Measurements from ENCODE around the gene XCR1.

- TF ChIP-seq USF1 (CRISPR knock-in tag; IDR thresholded peaks at IDR 0.05) (no peak), ZBTB1 (CRISPR knock-in tag; IDR thresholded peaks at IDR 0.05; ENCODE audit: borderline replicate concordance, low read depth) (no peak), ETV6 (IDR thresholded peaks at IDR 0.05; ENCODE audit: borderline replicate concordance in 1 of 2, low read depth in 2 of 2, low read length in 1 of 2) (no peak), ETV6 (CRISPR knock-in tag; IDR thresholded peaks at IDR 0.05; ENCODE audit: borderline replicate concordance) (no peak), ELF1 (tag; IDR thresholded peaks at IDR 0.05) (no peak)
These were observed 8.9 kb upstream of the XCR1 start for GRCh38 chr3:46036191-46036590.

Data from K562 (cell line).